Measurements from ENCODE around the gene ARPC5L.

Gene ARPC5L

GRCh38 chr9:124861342-124862229 is at the start of gene ARPC5L, which contains the start of gene RPL35:
Gene ARPC5L (plus strand): TSS chr9:124862130. CDS start chr9:124869291, 7,161 bp downstream.
Gene RPL35 (minus strand): TSS chr9:124861957. CDS start chr9:124861912, 45 bp downstream.
- in situ Hi-C loops (cut with HindIII; ENCODE audit: low sequenced_read_pairs), result no loop called here
- peak; percentile 74 for DNase-seq (ENCODE audit: low read depth)
- H3K4me3 ChIP-seq (ENCODE audit: low read depth, low read length), result peak within 1 kb of the TSS; percentile 92
- peak; percentile 34 for TF ChIP-seq CTCF (IDR thresholded peaks at IDR 0.05; ENCODE audit: low read depth, low read length, missing control alignments)

GRCh38 chr9:124812441-124812876 is 49.5 kb upstream of the ARPC5L start:
- in situ Hi-C loops (cut with HindIII; ENCODE audit: low sequenced_read_pairs), result no loop called here
- H3K4me3 ChIP-seq (ENCODE audit: low read depth, low read length), result no peak overlapping the region
- DNase-seq (ENCODE audit: low read depth), result peak; percentile 99
- TF ChIP-seq CTCF (IDR thresholded peaks at IDR 0.05; ENCODE audit: low read depth, low read length, missing control alignments), result no peak

GRCh38 chr9:124813041-124813440 is 48.9 kb upstream of the ARPC5L start:
- H3K4me3 ChIP-seq (ENCODE audit: low read depth, low read length), result no peak overlapping the region
- DNase-seq (ENCODE audit: low read depth), result no peak
- TF ChIP-seq CTCF (IDR thresholded peaks at IDR 0.05; ENCODE audit: low read depth, low read length, missing control alignments), result no peak
- in situ Hi-C loops (cut with HindIII; ENCODE audit: low sequenced_read_pairs), result no loop called here

GRCh38 chr9:124813501-124814163 is 48.3 kb upstream of the ARPC5L start:
- no peak for TF ChIP-seq CTCF (IDR thresholded peaks at IDR 0.05; ENCODE audit: low read depth, low read length, missing control alignments)
- in situ Hi-C loops (cut with HindIII; ENCODE audit: low sequenced_read_pairs), result no loop called here

GRCh38 chr9:124814164-124814535 is 47.8 kb upstream of the ARPC5L start:
- in situ Hi-C loops (cut with HindIII; ENCODE audit: low sequenced_read_pairs), result no loop called here
- no peak for TF ChIP-seq CTCF (IDR thresholded peaks at IDR 0.05; ENCODE audit: low read depth, low read length, missing control alignments)

More at GRCh38 chr9:124813501-124814163, 48.3 kb upstream of the ARPC5L start:
- no peak for DNase-seq (ENCODE audit: low read depth)
- H3K4me3 ChIP-seq (ENCODE audit: low read depth, low read length), result no peak overlapping the region

GRCh38 chr9:124815601-124816000 is 46.3 kb upstream of the ARPC5L start:
- TF ChIP-seq CTCF (IDR thresholded peaks at IDR 0.05; ENCODE audit: low read depth, low read length, missing control alignments), result no peak
- no peak overlapping the region for H3K4me3 ChIP-seq (ENCODE audit: low read depth, low read length)
- in situ Hi-C loops (cut with HindIII; ENCODE audit: low sequenced_read_pairs), result no loop called here
- no peak for DNase-seq (ENCODE audit: low read depth)

More at GRCh38 chr9:124814164-124814535, 47.8 kb upstream of the ARPC5L start:
- H3K4me3 ChIP-seq (ENCODE audit: low read depth, low read length), result no peak overlapping the region
- no peak for DNase-seq (ENCODE audit: low read depth)
